ENCODE measurements around the gene LIPA. TPM values are rescaled to one million over a fixed set of nuclear protein-coding genes. Genes with fewer than 3 reads are reported as not detected.
"Not testable (repeated sequence)": the region's sequence is repeated elsewhere in the genome, so short reads cannot be mapped to it uniquely, and the experiment has no call there.

Gene LIPA
- polyA plus RNA-seq, 1 donor = 44.2 TPM

- peak; percentile 81 for DNase-seq
Observed at GRCh38 chr10:89207181-89207800, 44.3 kb downstream of the LIPA start, which contains the start of gene CH25H. CH25H (minus strand) TSS chr10:89207317; CDS start chr10:89207292, 25 bp downstream.

GRCh38 chr10:89206402-89207180 lies 45.0 kb downstream of the LIPA start:
- DNase-seq = peak; percentile 46

GRCh38 chr10:89204621-89205185 lies 46.9 kb downstream of the LIPA start:
- no peak for DNase-seq

- no peak for DNase-seq
Observed at GRCh38 chr10:89203237-89203636, 48.3 kb downstream of the LIPA start.

- no peak for DNase-seq
Observed at GRCh38 chr10:89202033-89202425, 49.5 kb downstream of the LIPA start.

GRCh38 chr10:89201345-89202032 lies 50.1 kb downstream of the LIPA start:
- no peak for DNase-seq

- DNase-seq = no peak
Observed at GRCh38 chr10:89197473-89197872, 54.1 kb downstream of the LIPA start.

- DNase-seq = not testable (repeated sequence)
Observed at GRCh38 chr10:89191301-89191700, 60.3 kb downstream of the LIPA start.

GRCh38 chr10:89189211-89189734 lies 62.3 kb downstream of the LIPA start:
- DNase-seq = no peak

GRCh38 chr10:89185658-89186057 lies 65.9 kb downstream of the LIPA start:
- no peak for DNase-seq

GRCh38 chr10:89184638-89185037 lies 66.9 kb downstream of the LIPA start:
- DNase-seq = no peak

- no peak for DNase-seq
Observed at GRCh38 chr10:89183571-89183970, 68.0 kb downstream of the LIPA start.

- no peak for DNase-seq
Observed at GRCh38 chr10:89182894-89183293, 68.7 kb downstream of the LIPA start.

GRCh38 chr10:89175816-89176215 lies 75.8 kb downstream of the LIPA start:
- DNase-seq = no peak

GRCh38 chr10:89173075-89173474 lies 78.5 kb downstream of the LIPA start:
- no peak for DNase-seq

GRCh38 chr10:89171996-89172395 lies 79.6 kb downstream of the LIPA start:
- no peak for DNase-seq

GRCh38 chr10:89171263-89171872 lies 80.2 kb downstream of the LIPA start:
- no peak for DNase-seq

GRCh38 chr10:89168354-89168900 lies 83.1 kb downstream of the LIPA start:
- DNase-seq = not testable (repeated sequence)

- no peak for DNase-seq
Observed at GRCh38 chr10:89167915-89168314, 83.7 kb downstream of the LIPA start.

- DNase-seq = no peak
Observed at GRCh38 chr10:89165923-89166322, 85.7 kb downstream of the LIPA start.

GRCh38 chr10:89164920-89165319 lies 86.7 kb downstream of the LIPA start:
- no peak for DNase-seq

- no peak for DNase-seq
Observed at GRCh38 chr10:89164080-89164479, 87.5 kb downstream of the LIPA start.
